IMR-90 (cell line): ENCODE measurements around the gene HRAS.

Experiments
- CTCF ChIP-seq: conservative IDR thresholded peaks from 2 replicates; pipeline ENCODE4 v1.5.1; 2012; ENCODE audit warnings: mild to moderate bottlenecking, low read depth, low read length, improper control_type of control experiment
- ELK1 ChIP-seq: fragments of 150-350 bp; IDR thresholded peaks from 2 replicates; pipeline ENCODE4 v1.6.1; 2016; ENCODE audit warnings: low read depth, mild to moderate bottlenecking, low read length, moderate library complexity, borderline replicate concordance
- FOS ChIP-seq: fragments of 150-350 bp; IDR thresholded peaks from 2 replicates; pipeline ENCODE4 v1.6.1; 2016; ENCODE audit warnings: low read depth, low read length
- MXI1 ChIP-seq: IDR thresholded peaks from 2 replicates; pipeline ENCODE4 v1.6.1; 2012; ENCODE audit warnings: low read depth, mild to moderate bottlenecking, low read length, moderate library complexity, borderline replicate concordance
- POLR2A ChIP-seq: IDR thresholded peaks from 2 replicates; pipeline ENCODE4 v1.6.1; 2012; ENCODE audit warnings: mild to moderate bottlenecking, low read depth, low read length
- RAD21 ChIP-seq: IDR thresholded peaks from 2 replicates; pipeline ENCODE4 v1.6.1; 2012; ENCODE audit warnings: low read length, improper control_type of control experiment
- RCOR1 ChIP-seq: IDR thresholded peaks from 2 replicates; pipeline ENCODE4 v1.6.1; 2012; ENCODE audit warnings: mild to moderate bottlenecking, low read length, improper control_type of control experiment; ENCODE audit not compliant: insufficient replicate concordance
- SMC3 ChIP-seq: fragments of 150-350 bp; IDR thresholded peaks from 2 replicates; pipeline ENCODE4 v1.6.1; 2016; ENCODE audit warnings: low read depth, mild to moderate bottlenecking, antibody characterized with exemption, low read length, moderate library complexity
- USF2 ChIP-seq: fragments of 150-350 bp; IDR thresholded peaks from 2 replicates; pipeline ENCODE4 v1.6.1; 2017; ENCODE audit warnings: mild to moderate bottlenecking, antibody characterized with exemption, low read length, low read depth

GRCh38 chr11:557328-558132 is 22.2 kb upstream of the HRAS start:
- TF ChIP-seq CTCF: no peak
- no peak for TF ChIP-seq USF2
- TF ChIP-seq RAD21: no peak
- no peak for TF ChIP-seq SMC3
- TF ChIP-seq FOS: no peak
- no peak for TF ChIP-seq POLR2A
- no peak for TF ChIP-seq RCOR1
- TF ChIP-seq ELK1: no peak
- no peak for TF ChIP-seq MXI1
